Adipose tissue (tissue), 3 donors: ENCODE measurements around the gene MAP7D3. TPM values are rescaled to one million over a fixed set of nuclear protein-coding genes. Genes with fewer than 3 reads are reported as not detected.

ENCODE experiments used
- H3K27ac ChIP-seq: one replicate; pipeline ENCODE4 v1.5.1; 2013; ENCODE audit warnings: low read depth, low read length
- WGBS, 3 donors: extraction: QIAGEN DNeasy Blood & Tissue Kit; methylation state at CpG; one replicate each; pipeline ENCODE4 v1.1.7; 2013; 5-methylcytosine and 5-hydroxymethylcytosine counted together
- polyA plus RNA-seq, 3 donors: library from polyadenylated mRNA; stranded (reverse); fragments of 200-250 nt; gene quantifications; one replicate each; pipeline ENCODE4 v1.2.3, GENCODE V29; 2013
- donor health status: healthy with polysubstance abuse.
- donor health status: Bipolar disorder and iron deficiency.
- donor health status: healthy.

The MAP7D3 gene
- polyA plus RNA-seq, 3 donors, result 1.8 to 17.3 (median 14.0) TPM

GRCh38 chrX:136211766-136212556, 39.2 kb downstream of the MAP7D3 start:
- WGBS, 3 donors, result 63 to 79% (median 68%) methylated on average over 5 to 11 of the region's 11 CpGs
- H3K27ac ChIP-seq, result no peak overlapping the region

GRCh38 chrX:136210806-136211205, 40.4 kb downstream of the MAP7D3 start:
- WGBS, 3 donors, result 41 to 88% (median 64%) methylated on average over 5 of the region's 5 CpGs
- no peak overlapping the region for H3K27ac ChIP-seq

- WGBS, 3 donors, result 34 to 47% (median 47%) methylated on average over 7 of the region's 7 CpGs
- H3K27ac ChIP-seq, result no peak overlapping the region
Measured at GRCh38 chrX:136210243-136210642, 41.0 kb downstream of the MAP7D3 start.

- WGBS, 3 donors, result 54 to 60% (median 55%) methylated on average over 9 of the region's 9 CpGs
- H3K27ac ChIP-seq, result no peak overlapping the region
Measured at GRCh38 chrX:136209751-136210150, 41.4 kb downstream of the MAP7D3 start.

GRCh38 chrX:136209016-136209738, 42.0 kb downstream of the MAP7D3 start:
- no peak overlapping the region for H3K27ac ChIP-seq
- 39 to 46% (median 43%) methylated on average over 21 to 28 of the region's 28 CpGs for WGBS, 3 donors

- 65 to 89% (median 65%) methylated on average over 4 of the region's 4 CpGs for WGBS, 3 donors
- H3K27ac ChIP-seq, result no peak overlapping the region
Measured at GRCh38 chrX:136207546-136207945, 43.7 kb downstream of the MAP7D3 start.

GRCh38 chrX:136206916-136207315, 44.3 kb downstream of the MAP7D3 start:
- H3K27ac ChIP-seq, result no peak overlapping the region
- 64 to 80% (median 69%) methylated on average over 5 to 6 of the region's 6 CpGs for WGBS, 3 donors

- WGBS, 3 donors, result 66 to 72% (median 70%) methylated on average over 7 to 8 of the region's 8 CpGs
Measured at GRCh38 chrX:136205882-136206380, 45.3 kb downstream of the MAP7D3 start.

GRCh38 chrX:136204571-136204970, 46.6 kb downstream of the MAP7D3 start:
- WGBS, 3 donors, result 10 to 80% (median 28%) methylated on average over 2 of the region's 2 CpGs
- H3K27ac ChIP-seq, result no peak overlapping the region

More at GRCh38 chrX:136205882-136206380, 45.3 kb downstream of the MAP7D3 start:
- H3K27ac ChIP-seq, result no peak overlapping the region

GRCh38 chrX:136203951-136204350, 47.2 kb downstream of the MAP7D3 start:
- WGBS, 3 donors, result 14 to 32% (median 24%) methylated on average over 3 of the region's 3 CpGs

GRCh38 chrX:136203438-136203837, 47.8 kb downstream of the MAP7D3 start:
- H3K27ac ChIP-seq, result no peak overlapping the region

More at GRCh38 chrX:136203951-136204350, 47.2 kb downstream of the MAP7D3 start:
- no peak overlapping the region for H3K27ac ChIP-seq

GRCh38 chrX:136202889-136203288, 48.3 kb downstream of the MAP7D3 start:
- 34 to 50% (median 36%) methylated on average over 5 of the region's 5 CpGs for WGBS, 3 donors
- H3K27ac ChIP-seq, result no peak overlapping the region

- H3K27ac ChIP-seq, result no peak overlapping the region
- 83 to 93% (median 87%) methylated on average over 5 of the region's 5 CpGs for WGBS, 3 donors
Measured at GRCh38 chrX:136201601-136202000, 49.6 kb downstream of the MAP7D3 start.

- 52 to 83% (median 55%) methylated on average over 2 of the region's 2 CpGs for WGBS, 3 donors
- no peak overlapping the region for H3K27ac ChIP-seq
Measured at GRCh38 chrX:136200466-136200865, 50.7 kb downstream of the MAP7D3 start.

GRCh38 chrX:136199365-136199764, 51.8 kb downstream of the MAP7D3 start:
- H3K27ac ChIP-seq, result no peak overlapping the region
- WGBS, 3 donors, result 71 to 87% (median 74%) methylated on average over 4 of the region's 4 CpGs

GRCh38 chrX:136198678-136199243, 52.4 kb downstream of the MAP7D3 start:
- no peak overlapping the region for H3K27ac ChIP-seq
- 75 to 92% (median 76%) methylated on average over 6 of the region's 6 CpGs for WGBS, 3 donors

GRCh38 chrX:136198010-136198409, 53.2 kb downstream of the MAP7D3 start:
- H3K27ac ChIP-seq, result no peak overlapping the region

GRCh38 chrX:136196691-136197155, 54.5 kb downstream of the MAP7D3 start:
- H3K27ac ChIP-seq, result no peak overlapping the region
- 64 to 79% (median 72%) methylated on average over 7 of the region's 7 CpGs for WGBS, 3 donors

GRCh38 chrX:136195247-136195646, 56.0 kb downstream of the MAP7D3 start:
- H3K27ac ChIP-seq, result no peak overlapping the region
- 39 to 68% (median 55%) methylated on average over 4 of the region's 4 CpGs for WGBS, 3 donors
